H1 (cell line): ENCODE data around the gene UQCC3. TPM values are rescaled to one million over a fixed set of nuclear protein-coding genes. Genes with fewer than 3 reads are reported as not detected.

Experiments used
- JUN ChIP-seq: IDR thresholded peaks from 2 replicates; pipeline ENCODE4 v1.6.1; 2011; ENCODE audit warnings: low read depth, mild to moderate bottlenecking, improper control_type of control experiment, low read length
- RNF2 ChIP-seq: fragments of 200-900, 300-1000 bp; sonication (generic); IDR thresholded peaks from 2 replicates; pipeline ENCODE4 v1.7.1; 2016; ENCODE audit warnings: borderline replicate concordance, low read depth, mild to moderate bottlenecking, antibody characterized with exemption, low read length; ENCODE audit not compliant: poor library complexity, severe bottlenecking; ENCODE audit errors: missing control alignments
- SRF ChIP-seq: IDR thresholded peaks from 2 replicates; pipeline ENCODE4 v1.6.1; 2011; ENCODE audit warnings: mild to moderate bottlenecking, low read depth, low read length, moderate library complexity
- polyA plus RNA-seq, 7 experiments: library from polyadenylated mRNA; depleted of rRNA in 3 of 7; stranded (reverse) in 5 of 7; unstranded in 2 of 7; fragments of >200 nt in 5 of 7; fragments of 200-250 nt in 2 of 7; gene quantifications; 1 replicate in 5 of 7; 2 replicates in 1 of 7; 4 replicates in 1 of 7; pipeline versions ENCODE4 v1.2.1 to v1.2.3, GENCODE V29; 2011 to 2013; ENCODE audit warnings: missing spikeins in 2 of 7, mixed read lengths in 2 of 7
- total RNA-seq: library from RNA; stranded (reverse); fragmentation: NEBNext Ultra II Directional; extraction: Animal tissue kit (Norgen Biotek cat#: 25700); gene quantifications from 2 replicates; pipeline ENCODE4 v1.2.1, GENCODE V29; 2021

UQCC3 gene
- total and polyA plus RNA-seq, 2 of the 8 experiments (the other 6 are each of a cell fraction or from before 2014, with no cell fraction given): 14.2 to 15.7 TPM

GRCh38 chr11:62715150-62716130, 44.0 kb downstream of the UQCC3 start (continued):
- TF ChIP-seq RNF2 (no peak), JUN (no peak), SRF (no peak)
